Stimulated activated CD8-positive, alpha-beta memory T cell treated with anti-CD3 and anti-CD28 coated beads, Interleukin-12 subunit alpha, Interleukin-12 subunit beta, amount 100 ng/mL, for 24 hours (primary cell): ENCODE data around the gene ANKRD16.
"Not testable (repeated sequence)": the region's sequence is repeated elsewhere in the genome, so short reads cannot be mapped to it uniquely, and the experiment has no call there.

Experiments
- DNase-seq: peaks from one replicate; pipeline ENCODE4 v3.0.0-alpha.2; 2020; ENCODE audit errors: extremely low read depth

The ANKRD16 gene

DNA sequence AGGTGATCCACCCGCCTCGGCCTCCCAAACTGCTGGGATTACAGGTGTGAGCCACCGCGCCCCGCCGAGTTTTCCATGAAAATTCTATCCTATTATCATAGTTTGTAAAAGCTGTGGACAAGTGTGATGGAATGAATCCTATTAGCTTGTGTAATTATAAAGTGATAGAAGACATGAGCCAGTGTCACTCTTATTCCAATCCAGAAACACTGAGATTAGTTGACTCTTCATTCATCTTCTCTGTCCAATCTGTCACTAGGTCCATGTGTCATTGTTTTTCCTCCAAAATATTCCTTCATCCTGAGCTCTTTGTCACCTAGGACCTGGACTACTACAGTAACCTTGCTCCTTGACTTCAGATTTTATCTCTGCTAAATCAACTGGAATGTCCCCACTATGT is 13.9 kb upstream of the ANKRD16 start:
- DNase-seq = no peak

DNA sequence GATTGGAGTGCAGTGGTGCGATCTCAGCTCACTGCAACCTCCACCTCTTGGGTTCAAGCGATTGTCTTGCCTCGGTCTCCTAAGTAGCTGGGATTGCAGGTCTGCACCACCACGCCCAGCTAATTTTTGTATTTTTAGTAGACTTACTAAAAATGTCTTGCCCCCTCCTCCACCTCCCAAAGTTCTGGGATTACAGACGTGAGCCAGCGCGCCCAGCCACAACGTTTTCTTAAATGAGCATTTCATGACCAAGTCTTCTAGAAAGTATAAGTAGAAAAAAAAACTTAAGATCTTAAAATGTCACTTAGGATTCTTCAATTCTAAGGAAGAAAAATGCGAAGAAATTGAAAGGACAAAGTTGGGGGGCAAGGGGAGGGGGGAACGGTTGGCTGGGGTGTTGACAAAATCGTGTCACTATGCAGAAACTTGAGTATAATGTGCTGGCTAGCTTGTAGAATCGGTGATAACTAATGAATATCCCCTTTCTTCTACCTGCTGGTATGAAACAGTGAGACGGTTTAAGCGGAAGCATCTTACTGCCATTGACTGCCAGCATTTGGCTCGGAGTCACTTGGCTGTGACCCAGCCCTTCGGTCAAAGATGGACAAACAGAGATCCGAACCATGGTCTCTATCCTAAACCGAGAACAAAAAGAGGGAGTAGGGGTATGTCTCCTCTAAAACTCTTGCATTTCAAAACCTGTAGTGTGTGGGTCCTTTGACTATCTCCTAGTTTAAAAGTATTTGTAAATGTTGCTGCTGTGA is 13.0 kb upstream of the ANKRD16 start:
- no peak for DNase-seq

- DNase-seq = no peak
These were observed 10.6 kb upstream of the ANKRD16 start for GRCh38 chr10:5900247-5900646.

GRCh38 chr10:5898163-5898562 is 8.5 kb upstream of the ANKRD16 start:
- no peak for DNase-seq

DNA sequence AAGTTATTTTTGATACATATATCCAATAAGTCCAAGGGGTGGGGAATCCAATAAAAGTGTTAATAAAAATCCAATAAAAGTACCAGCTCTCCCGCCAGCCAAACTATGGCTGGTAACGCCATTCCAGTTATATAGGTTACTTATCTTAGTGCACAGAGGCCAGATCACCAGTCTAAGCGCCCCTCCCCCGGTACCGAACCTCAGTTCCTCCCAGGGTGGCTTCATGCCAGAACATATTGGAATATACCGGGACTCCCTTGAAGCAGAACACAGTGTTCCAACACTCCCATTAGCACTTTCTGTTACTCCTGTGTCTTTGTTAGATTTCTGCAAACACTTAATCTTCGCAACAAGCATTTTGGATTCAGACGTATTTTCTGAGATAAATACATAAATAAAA is 7.8 kb upstream of the ANKRD16 start:
- no peak for DNase-seq

DNA sequence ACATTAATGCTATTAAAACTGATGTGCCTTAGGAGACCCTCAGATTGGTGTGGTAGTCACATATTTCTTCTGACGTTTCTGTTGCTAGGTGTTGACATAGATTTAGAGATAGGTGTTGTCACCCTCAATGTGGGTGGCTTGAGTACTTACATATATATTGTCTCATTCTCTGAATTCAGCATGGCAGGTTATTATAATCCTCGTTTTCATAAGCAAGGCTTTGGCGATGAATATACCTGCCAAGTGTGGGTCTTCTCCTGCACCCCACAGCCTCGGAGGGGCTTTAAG is 7.3 kb upstream of the ANKRD16 start:
- no peak for DNase-seq

DNA sequence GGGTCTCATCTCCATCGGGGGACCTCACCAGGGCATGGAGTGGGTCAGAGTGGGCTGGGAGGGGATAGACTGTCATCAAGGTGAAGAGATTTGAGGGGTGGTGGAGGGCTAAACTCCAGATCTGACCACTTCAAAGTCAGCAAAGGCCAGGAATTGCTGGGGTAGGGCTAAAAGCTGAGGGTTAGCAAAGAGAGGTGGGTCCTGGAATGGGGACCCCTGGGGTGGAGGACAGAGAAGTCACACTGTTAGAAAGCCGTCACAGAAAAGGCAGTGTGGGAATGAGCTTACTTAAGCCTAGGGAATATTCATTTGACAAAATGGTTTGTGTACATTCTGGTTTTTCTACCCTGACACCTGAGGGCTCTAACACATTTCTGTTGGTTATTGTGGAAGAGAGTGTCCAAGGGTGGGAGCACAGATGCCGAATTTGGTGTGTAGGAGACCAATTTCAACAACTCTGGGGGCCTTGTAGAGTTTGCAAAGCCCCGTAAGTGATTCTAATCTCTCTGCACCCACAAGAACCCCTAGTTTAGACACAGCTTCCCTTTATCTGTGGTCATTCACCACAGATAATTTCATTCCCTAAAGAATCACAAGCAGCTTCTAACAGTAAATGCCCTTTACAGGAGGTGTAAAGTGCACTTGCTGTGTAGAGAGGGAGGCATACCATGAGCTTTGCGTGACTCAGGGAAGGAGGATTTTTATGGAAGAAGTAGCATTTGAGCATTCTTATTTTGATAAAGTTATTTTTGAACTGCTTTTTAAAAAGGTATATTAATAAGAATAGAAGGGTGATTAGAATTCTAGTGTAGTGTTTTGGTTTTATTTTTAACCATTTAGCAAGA is 6.7 kb upstream of the ANKRD16 start:
- DNase-seq = no peak

- DNase-seq = no peak
These were observed 6.1 kb upstream of the ANKRD16 start for GRCh38 chr10:5895804-5896203.

DNA sequence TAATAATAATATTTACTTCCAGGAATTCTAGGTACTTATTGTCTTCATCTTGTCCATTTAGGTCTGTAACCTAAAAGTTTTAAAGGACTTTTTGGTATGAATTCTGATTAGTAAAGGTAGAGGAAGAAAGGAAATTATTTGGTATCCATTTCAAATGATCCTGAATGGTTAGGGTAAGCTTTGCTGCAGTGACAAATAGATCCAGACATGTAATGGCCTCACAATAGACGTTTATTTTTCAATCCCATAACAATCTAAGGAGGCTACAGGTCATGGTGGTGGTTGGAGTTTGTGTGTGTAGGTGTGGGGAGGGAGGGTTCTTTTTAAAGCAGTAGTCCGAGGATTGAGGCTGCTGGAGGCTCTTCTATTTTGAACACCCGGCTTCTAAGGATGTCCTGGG is 5.7 kb upstream of the ANKRD16 start:
- no peak for DNase-seq

GRCh38 chr10:5894873-5895272 is 5.2 kb upstream of the ANKRD16 start:
- no peak for DNase-seq

- DNase-seq = no peak
These were observed 4.7 kb upstream of the ANKRD16 start for GRCh38 chr10:5894403-5894802.

- DNase-seq = no peak
These were observed 3.6 kb upstream of the ANKRD16 start for GRCh38 chr10:5893321-5893720.

GRCh38 chr10:5892007-5892406 is 2.3 kb upstream of the ANKRD16 start:
- DNase-seq = no peak

- no peak for DNase-seq
These were observed 1.3 kb upstream of the ANKRD16 start for GRCh38 chr10:5891009-5891408.

GRCh38 chr10:5890452-5890915 is 791 bp upstream of the ANKRD16 start:
- no peak for DNase-seq

DNA sequence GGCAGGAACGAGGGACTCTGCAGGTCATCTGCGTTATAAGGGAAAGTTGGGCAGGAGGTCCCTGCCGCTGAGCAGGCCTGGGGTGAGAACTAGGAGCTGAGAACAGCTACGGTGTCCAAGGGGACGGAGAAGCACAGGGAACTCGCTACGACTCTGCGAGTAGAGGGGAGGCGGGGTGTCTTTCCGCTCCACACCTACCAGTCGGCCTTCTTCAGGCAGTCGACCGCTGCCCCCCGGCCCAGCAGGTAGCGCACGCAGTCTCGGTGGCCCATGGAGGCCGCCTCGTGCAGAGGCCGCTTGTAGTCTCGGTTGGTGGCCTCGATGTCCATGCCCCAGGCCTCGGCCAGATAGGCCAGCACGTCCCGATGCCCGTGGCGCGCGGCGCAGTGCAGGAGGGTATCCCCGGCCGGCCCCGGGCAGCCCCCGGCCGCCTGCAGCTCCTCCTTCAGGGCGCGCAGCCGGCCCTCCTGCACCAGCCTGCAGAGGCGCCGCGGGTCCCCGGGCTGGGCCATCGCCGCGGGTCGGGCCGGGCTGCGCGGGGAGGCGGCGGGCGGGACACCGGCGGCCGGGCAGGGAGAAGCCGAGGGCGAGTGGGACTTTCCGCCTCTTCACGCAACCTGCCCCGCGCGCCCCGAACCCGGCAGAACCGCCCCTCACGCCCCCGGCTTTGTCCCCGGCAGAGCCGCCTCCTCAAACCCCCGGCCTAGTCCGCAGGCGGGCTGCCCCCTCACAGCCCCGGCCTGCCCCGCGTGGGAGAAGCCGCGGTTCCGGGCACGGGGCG is 660 bp downstream of the ANKRD16 start:
- no peak for DNase-seq

- DNase-seq = no peak
These were observed 1.3 kb downstream of the ANKRD16 start for GRCh38 chr10:5888351-5888750.

DNA sequence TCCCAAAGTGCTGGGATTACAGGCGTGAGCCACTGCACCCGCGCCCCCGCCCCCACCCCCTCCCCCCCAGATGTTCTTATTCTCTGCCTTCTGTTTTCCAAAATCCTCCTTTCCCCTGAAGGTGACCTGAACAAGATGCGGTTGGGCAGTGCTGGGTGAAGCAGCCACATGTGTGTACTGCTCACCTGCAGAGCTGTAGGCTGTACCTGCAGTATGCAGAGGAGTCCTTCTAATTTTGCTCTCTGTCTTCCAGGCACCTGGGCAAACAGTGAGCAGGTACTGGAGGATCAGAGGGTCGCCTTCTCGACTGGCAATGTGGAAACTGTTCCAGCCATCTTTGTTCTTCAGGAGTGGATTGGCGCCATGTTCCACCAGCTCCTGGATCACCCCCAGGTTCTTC is 2.1 kb downstream of the ANKRD16 start:
- no peak for DNase-seq

- no peak for DNase-seq
These were observed 2.7 kb downstream of the ANKRD16 start for GRCh38 chr10:5887029-5887428.

DNA sequence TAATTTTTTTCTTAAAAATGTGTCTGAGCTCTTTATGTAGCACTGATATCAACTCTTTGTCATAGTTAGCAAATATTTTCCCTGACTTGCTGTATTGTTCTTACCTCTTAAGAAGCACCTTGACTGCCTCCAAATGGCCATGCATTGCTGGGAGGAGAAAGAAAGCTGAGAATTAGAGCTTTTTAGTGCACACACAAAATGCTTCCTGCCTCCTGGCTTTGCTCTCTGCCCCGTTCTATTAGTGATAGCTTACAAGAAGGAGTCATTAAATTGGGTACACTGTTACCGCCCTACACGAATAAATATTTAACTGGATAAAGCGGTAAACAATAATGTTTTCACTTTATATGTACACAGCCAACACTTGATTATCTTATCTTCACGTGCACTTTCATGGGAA is 4.1 kb downstream of the ANKRD16 start:
- no peak for DNase-seq

DNA sequence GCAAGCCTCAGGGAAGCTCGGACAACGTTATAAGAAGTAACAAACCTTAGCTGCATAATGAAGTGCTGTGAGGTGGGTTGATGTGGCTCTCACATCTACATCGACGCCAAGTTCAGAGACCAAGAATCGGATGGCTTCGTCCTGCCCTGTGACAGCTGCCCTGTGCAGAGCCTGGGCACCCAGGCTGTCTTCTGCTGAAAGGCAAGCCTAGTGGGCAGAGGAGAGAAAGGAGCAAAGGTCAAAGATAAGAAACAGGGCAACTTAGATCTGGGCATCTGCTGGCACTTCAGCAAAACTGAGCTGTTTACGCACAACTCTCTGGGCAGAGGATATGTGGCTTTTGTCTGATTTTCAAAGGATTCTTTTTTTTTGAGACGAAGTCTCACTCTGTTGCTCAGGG is 6.7 kb downstream of the ANKRD16 start:
- no peak for DNase-seq

GRCh38 chr10:5877041-5877440 is 12.7 kb downstream of the ANKRD16 start:
- not testable (repeated sequence) for DNase-seq
